ENCODE measurements around the gene CHRNA4. TPM values are rescaled to one million over a fixed set of nuclear protein-coding genes. Genes with fewer than 3 reads are reported as not detected.

CHRNA4 gene
- total and polyA plus RNA-seq, 12 donors, result 0.06 to 0.57 (median 0.26) TPM; not detected in 5

- WGBS, 4 donors, result 74 to 82% (median 76%) methylated on average over 8 to 16 of the region's 16 CpGs
- Histone ChIP-seq H3K4me1 (replicated peaks in 1 of 2) (no peaks in the 10 kb centered on the region), H3K27me3 (peaks cover 37% of the 10 kb centered on the region), H3K27ac (no peak overlapping the region), H3K4me3 (no peak overlapping the region), H3K36me3 (replicated peaks in 1 of 2) (no peaks in the 10 kb centered on the region), H3K9me3 (replicated peaks in 1 of 3) (no peaks in the 10 kb centered on the region)
- no peak for DNase-seq
- intact Hi-C loops (cut with DNase I), result no loop called here
- TF ChIP-seq POLR2A (IDR thresholded peaks at IDR 0.05), result no peak
- TF ChIP-seq CTCF (IDR thresholded peaks at IDR 0.05), result no peak
Observed at GRCh38 chr20:63297796-63298572, 63.2 kb downstream of the CHRNA4 start.

GRCh38 chr20:63297371-63297781, 63.8 kb downstream of the CHRNA4 start:
- Histone ChIP-seq H3K4me1 (replicated peaks in 1 of 2) (no peaks in the 10 kb centered on the region), H3K27ac (no peak overlapping the region), H3K4me3 (no peak overlapping the region), H3K27me3 (peaks cover 37% of the 10 kb centered on the region), H3K36me3 (replicated peaks in 1 of 2) (no peaks in the 10 kb centered on the region), H3K9me3 (replicated peaks in 1 of 3) (no peaks in the 10 kb centered on the region)
- 55 to 58% methylated on average over 11 of the region's 11 CpGs; no CpG with 5 or more reads in 2 of the 4 donors for WGBS, 4 donors
- no peak for TF ChIP-seq CTCF (IDR thresholded peaks at IDR 0.05)
- TF ChIP-seq POLR2A (IDR thresholded peaks at IDR 0.05), result no peak
- intact Hi-C loops (cut with DNase I), result no loop called here
- no peak for DNase-seq

DNA sequence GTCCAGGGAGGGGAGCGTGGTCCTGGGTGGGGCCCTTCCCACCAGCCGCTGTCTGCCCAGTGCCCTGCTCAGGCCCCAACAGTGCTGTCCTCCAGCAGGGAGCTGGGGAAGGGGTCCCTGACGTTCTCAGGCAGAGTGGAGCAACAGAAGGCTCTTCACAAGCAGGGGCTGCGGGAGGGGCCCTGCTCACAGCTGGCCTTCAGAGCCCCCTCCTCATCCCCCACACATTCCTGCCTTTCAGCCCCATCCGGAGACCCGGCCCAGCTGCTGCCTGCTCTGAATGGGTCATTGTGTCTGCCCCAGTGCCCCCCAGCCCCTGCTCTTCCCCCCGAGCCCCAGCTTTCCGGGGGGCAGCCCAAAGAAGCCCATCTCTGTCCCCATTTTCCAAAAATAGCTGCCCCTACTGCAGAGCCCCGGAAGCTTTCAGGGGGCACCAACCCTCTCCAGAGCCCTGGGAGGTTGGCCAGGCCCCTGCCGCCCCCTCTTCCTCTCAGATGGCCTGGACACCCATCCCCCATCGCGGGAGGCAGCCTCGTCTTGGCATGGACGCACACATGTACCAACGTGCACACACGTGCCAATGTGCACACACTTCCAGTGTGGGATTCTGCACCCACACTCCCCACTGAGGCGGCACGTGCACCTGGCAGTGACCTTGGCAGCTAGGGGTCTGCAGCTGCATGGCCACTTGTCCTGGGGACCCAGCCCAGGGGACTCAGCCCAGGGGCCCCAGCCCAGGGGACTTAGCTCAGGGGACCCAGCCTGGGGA, 64.4 kb downstream of the CHRNA4 start:
- intact Hi-C loops (cut with DNase I), result no loop called here
- WGBS, 4 donors, result 29 to 35% (median 34%) methylated on average over 5 to 18 of the region's 18 CpGs

More for the DNA sequence above, 64.4 kb downstream of the CHRNA4 start:
- Histone ChIP-seq H3K9me3 (replicated peaks in 1 of 3) (no peaks in the 10 kb centered on the region), H3K27ac (no peak overlapping the region), H3K36me3 (replicated peaks in 1 of 2) (no peaks in the 10 kb centered on the region), H3K4me1 (replicated peaks in 1 of 2) (no peaks in the 10 kb centered on the region), H3K4me3 (no peak overlapping the region), H3K27me3 (peaks cover 37% of the 10 kb centered on the region)
- TF ChIP-seq CTCF (IDR thresholded peaks at IDR 0.05) (no peak), POLR2A (IDR thresholded peaks at IDR 0.05) (no peak)
- no peak for DNase-seq
